GM12892 (cell line): ENCODE measurements around the gene CGNL1.

Experiments
- POLR2A ChIP-seq: IDR thresholded peaks from 2 replicates; pipeline ENCODE4 v1.6.1; 2011; ENCODE audit warnings: low read depth, low read length, control low read depth
- TAF1 ChIP-seq: IDR thresholded peaks from 2 replicates; pipeline ENCODE4 v1.6.1; 2011; ENCODE audit warnings: low read depth, mild to moderate bottlenecking, control low read depth, low read length, borderline replicate concordance

- TF ChIP-seq TAF1 (no peak), POLR2A (no peak)
Observed at GRCh38 chr15:57328897-57329296, 47.4 kb upstream of the CGNL1 start.
